Measurements from ENCODE around the gene CDK6. TPM values are rescaled to one million over a fixed set of nuclear protein-coding genes. Genes with fewer than 3 reads are reported as not detected.
A peak's percentile ranks its signal among the peaks of the same experiment; 100 is the strongest.

The CDK6 gene
- total RNA-seq, 4 donors from 2014 or later = 43.6 to 85.1 (median 63.3) TPM

DNA sequence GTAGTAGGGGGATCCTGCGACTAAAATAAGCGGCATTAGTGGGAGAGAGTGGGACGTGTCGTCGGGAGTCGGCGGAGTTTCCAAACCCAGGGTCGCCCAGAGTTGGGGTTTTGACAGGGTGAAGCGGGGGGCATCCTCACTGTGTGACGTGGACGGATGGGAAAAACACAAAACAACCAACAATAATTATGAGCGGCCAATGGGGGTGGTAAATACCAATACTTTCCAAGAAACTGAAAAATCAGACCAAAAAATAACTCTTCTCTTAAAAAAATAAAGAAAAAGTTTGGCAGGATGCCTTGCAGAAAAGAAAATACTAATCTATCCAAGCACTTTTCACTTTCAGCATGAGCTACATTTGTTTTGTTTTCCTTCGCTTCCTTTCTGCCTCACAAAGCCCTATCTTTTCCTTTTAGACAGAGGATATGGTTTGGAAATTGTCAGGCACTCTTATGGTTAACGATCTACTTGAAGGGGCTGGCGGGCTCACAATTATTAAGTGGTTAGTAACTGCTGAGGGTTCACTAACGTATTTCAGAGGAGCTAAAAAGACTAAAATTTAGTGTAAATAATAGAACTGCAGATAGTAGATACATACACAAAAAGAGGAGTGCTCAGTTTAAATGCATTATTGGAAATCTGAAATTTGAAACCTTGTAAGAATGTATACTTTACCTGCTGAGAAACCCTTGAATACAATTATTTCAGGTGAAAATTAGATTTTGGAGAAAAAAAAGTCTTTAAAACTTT is 802 bp upstream of the CDK6 start:
- TF ChIP-seq, protein P1, sequence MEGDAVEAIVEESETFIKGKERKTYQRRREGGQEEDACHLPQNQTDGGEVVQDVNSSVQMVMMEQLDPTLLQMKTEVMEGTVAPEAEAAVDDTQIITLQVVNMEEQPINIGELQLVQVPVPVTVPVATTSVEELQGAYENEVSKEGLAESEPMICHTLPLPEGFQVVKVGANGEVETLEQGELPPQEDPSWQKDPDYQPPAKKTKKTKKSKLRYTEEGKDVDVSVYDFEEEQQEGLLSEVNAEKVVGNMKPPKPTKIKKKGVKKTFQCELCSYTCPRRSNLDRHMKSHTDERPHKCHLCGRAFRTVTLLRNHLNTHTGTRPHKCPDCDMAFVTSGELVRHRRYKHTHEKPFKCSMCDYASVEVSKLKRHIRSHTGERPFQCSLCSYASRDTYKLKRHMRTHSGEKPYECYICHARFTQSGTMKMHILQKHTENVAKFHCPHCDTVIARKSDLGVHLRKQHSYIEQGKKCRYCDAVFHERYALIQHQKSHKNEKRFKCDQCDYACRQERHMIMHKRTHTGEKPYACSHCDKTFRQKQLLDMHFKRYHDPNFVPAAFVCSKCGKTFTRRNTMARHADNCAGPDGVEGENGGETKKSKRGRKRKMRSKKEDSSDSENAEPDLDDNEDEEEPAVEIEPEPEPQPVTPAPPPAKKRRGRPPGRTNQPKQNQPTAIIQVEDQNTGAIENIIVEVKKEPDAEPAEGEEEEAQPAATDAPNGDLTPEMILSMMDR (IDR thresholded peaks at IDR 0.05) = no peak
- TF ChIP-seq POLR2A (IDR thresholded peaks at IDR 0.05) = no peak
- intact Hi-C loops (cut with DNase I; ENCODE audit: low total_unique reads) = no loop called here
- DNase-seq (ENCODE audit: low spot score in 2 of 2) = no peak
- 1 to 2% methylated on average over 16 of the region's 16 CpGs for WGBS, 2 donors
- H3K4me3 ChIP-seq (ENCODE audit: low read depth, poor library complexity, severe bottlenecking) = peak overlapping the region; percentile 72

DNA sequence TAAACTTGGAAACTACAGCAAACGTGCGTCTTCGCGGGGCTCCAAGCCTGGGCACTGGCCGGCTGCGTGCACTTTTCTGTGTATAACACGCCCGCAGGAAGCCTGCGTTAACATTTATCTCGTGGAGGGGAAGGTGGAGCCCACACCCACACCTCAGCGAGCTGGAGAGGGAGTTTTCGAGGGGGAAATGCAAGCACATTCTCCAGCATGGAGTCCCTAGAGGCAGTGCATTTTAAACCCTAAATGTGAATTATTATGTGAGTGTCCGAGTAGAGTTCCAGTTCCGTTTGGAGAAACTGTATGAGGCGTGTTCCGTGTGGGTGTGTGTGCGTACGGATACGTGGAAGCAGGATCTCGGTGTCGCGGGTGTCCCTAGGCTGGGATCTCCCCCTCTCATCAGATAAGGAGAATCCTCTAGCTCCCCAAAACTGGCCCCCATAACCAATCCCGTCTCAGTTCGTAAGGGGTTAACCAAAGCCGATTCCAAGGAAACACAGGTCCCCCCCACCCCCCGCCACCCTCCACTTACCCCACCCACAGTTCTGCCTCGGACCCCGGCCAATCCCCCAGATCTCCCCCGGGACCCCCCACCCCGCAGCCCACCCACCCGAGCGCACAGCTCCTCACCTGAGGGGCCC is 403 bp downstream of the CDK6 start:
- 1% methylated on average over 25 to 26 of the region's 32 CpGs for WGBS, 2 donors
- DNase-seq (ENCODE audit: low spot score in 2 of 2) = peak in 1 of 2 donors; percentile 85
- H3K4me3 ChIP-seq (ENCODE audit: low read depth, poor library complexity, severe bottlenecking) = peak overlapping the region; percentile 72
- intact Hi-C loops (cut with DNase I; ENCODE audit: low total_unique reads) = no loop called here
- TF ChIP-seq, protein P1 (IDR thresholded peaks at IDR 0.05) = no peak
- no peak for TF ChIP-seq POLR2A (IDR thresholded peaks at IDR 0.05)

DNA sequence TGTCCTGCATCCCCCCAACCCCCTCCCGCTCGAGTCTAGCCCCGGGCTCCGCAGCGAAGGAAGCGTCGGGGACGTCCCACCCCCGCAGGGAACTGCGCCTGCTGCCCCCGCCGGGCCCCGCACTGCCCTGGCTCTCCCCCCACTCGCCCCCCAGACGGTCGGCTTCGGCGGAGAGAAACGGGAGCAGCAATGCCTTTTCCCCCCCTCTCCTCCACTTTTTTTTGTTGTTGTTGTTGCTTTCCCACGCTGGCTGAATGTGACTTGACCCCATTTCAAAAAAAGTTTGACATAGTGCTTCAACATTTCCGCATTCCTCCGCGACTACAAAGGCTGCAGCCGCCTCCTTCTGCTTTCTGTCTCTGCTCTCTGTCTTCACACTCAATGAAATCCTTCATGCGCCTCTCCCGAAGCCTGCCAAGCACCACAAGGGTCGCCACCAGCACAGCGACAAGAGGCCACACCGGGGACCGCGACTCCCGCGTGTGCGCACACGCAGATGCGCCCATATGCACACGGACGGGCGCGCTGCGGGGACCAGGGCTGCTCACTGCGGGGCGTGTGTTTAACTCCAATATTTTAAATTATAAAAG is 1.0 kb downstream of the CDK6 start:
- WGBS, 2 donors = 0 to 1% methylated on average over 33 to 38 of the region's 43 CpGs
- peak in 1 of 2 donors; percentile 8 for TF ChIP-seq POLR2A (IDR thresholded peaks at IDR 0.05)
- TF ChIP-seq, protein P1 (IDR thresholded peaks at IDR 0.05) = no peak
- H3K4me3 ChIP-seq (ENCODE audit: low read depth, poor library complexity, severe bottlenecking) = peak overlapping the region; percentile 72
- intact Hi-C loops (cut with DNase I; ENCODE audit: low total_unique reads) = no loop called here
- peak; percentile 60 to 88 for DNase-seq (ENCODE audit: low spot score in 2 of 2)

DNA sequence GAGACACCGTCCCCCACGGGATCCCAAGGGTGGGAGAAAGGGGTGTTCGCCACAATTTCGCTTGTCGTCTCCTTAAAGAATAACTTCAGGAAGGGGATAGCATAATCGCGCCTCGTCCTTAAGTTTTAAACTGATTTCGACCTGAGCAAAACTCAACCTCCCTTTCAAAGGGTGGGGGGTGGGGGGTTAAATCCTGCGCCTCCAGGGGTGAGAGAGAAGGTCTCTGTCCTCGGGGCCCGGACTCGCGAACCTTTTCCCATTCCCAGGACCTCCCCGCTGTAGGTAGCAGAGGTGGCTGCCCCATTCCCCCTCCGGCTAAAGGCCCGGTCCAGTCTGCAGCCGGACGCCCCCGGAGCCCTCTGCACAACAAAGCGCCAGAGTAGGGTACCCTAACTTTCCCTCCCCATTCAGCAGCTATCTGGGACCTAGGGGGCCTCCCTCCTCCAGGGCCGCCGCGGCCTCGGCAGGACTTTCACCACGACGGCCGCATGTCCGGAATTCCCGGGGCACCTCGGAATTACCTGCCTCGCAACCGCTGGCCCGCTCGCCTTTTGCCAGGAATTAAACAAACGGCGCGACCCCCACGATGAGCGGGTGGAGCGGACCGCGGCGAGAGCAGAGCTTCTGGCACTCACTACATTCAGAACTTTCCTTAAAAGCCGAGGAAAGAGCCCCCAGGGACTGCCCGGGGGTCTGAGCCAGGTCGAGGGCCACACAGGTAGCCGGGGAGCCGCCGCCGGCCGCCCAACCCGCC is 1.7 kb downstream of the CDK6 start:
- 0 to 1% methylated on average over 13 to 50 of the region's 53 CpGs for WGBS, 2 donors
- DNase-seq (ENCODE audit: low spot score in 2 of 2) = peak; percentile 32 to 87
- TF ChIP-seq, protein P1 (IDR thresholded peaks at IDR 0.05) = no peak
- TF ChIP-seq POLR2A (IDR thresholded peaks at IDR 0.05) = no peak
- peak overlapping the region; percentile 72 for H3K4me3 ChIP-seq (ENCODE audit: low read depth, poor library complexity, severe bottlenecking)
- intact Hi-C loops (cut with DNase I; ENCODE audit: low total_unique reads) = loop anchor here (5.0 kb wide), 1 partner anchor 212 kb away; no protein-coding TSS in a partner anchor

DNA sequence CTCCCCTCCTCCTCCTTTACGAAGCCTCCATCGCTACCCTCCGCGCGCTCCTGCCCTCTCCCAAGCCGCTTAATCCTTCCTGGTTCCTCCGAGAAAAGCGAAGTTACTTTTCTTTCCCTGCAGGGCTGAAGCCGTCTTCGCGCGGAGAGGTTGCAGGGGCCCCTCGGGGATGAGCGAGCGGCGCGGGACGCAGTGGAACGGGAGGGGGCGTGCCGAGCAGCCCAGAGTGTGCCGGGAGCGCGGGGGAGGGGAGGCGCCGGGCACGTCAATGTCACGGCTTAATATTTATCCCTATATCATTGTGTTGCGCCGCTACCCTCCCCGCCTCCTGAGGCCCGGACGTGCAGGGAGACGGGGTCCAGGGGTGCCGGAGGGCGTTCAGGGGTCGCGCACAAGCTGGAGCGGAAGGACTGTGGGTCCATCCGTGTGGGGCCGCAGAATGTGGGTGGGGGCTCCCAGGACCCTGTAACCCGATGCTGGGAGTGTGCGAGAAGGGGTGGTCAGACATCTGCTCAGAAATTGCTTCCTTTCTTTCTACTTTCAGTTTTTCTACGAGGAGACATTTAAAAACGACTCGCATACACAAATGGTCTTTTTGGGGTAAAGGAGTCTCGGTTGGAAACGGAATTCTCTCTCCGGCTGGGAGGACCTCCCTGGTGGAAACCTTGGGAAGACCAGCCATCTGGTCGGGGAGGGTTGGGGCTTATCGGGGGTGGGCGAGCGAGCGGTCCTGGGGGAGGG is 2.4 kb downstream of the CDK6 start:
- intact Hi-C loops (cut with DNase I; ENCODE audit: low total_unique reads) = loop anchor here (5.0 kb wide), 1 partner anchor 212 kb away; no protein-coding TSS in a partner anchor
- DNase-seq (ENCODE audit: low spot score in 2 of 2) = peak; percentile 78 to 95
- 1% methylated on average over 53 of the region's 54 CpGs for WGBS, 2 donors
- peak overlapping the region; percentile 72 for H3K4me3 ChIP-seq (ENCODE audit: low read depth, poor library complexity, severe bottlenecking)
- TF ChIP-seq, protein P1 (IDR thresholded peaks at IDR 0.05) = no peak
- TF ChIP-seq POLR2A (IDR thresholded peaks at IDR 0.05) = no peak

All from lower leg skin (tissue), 4 donors.